Neural progenitor cell (in vitro differentiated cells): ENCODE measurements around the gene RUNX1. TPM values are rescaled to one million over a fixed set of nuclear protein-coding genes. Genes with fewer than 3 reads are reported as not detected.

Experiments
- DNase-seq: peaks from one replicate; pipeline ENCODE4 v3.0.0-alpha.2; 2016; ENCODE audit warnings: low spot score
- H2AFZ ChIP-seq: fragments of 200-600 bp; sonication (generic); replicated peaks from 2 replicates; pipeline ENCODE4 v1.6.1; 2016; ENCODE audit warnings: antibody characterized with exemption
- H3F3A ChIP-seq: fragments of 200-600 bp; sonication (generic); 2 replicates; pipeline ENCODE4 v1.6.1; 2016; ENCODE audit warnings: antibody characterized with exemption, low read depth
- H3K27ac ChIP-seq: fragments of 200-600 bp; sonication (generic); 2 replicates; pipeline ENCODE4 v1.5.1; 2016; ENCODE audit warnings: mild to moderate bottlenecking
- H3K27me3 ChIP-seq: fragments of 200-600 bp; sonication (generic); 2 replicates; pipeline ENCODE4 v1.6.1; 2016; ENCODE audit warnings: mild to moderate bottlenecking, moderate library complexity
- H3K36me3 ChIP-seq: fragments of 200-600 bp; sonication (generic); 2 replicates; pipeline ENCODE4 v1.5.1; 2016
- H3K4me1 ChIP-seq: fragments of 200-600 bp; sonication (generic); 2 replicates; pipeline ENCODE4 v1.6.1; 2016; ENCODE audit warnings: mixed run types
- H3K4me2 ChIP-seq: fragments of 200-600 bp; sonication (generic); 2 replicates; pipeline ENCODE4 v1.6.1; 2016
- H3K4me3 ChIP-seq: fragments of 200-600 bp; sonication (generic); 2 replicates; pipeline ENCODE4 v1.5.1; 2016
- H3K79me2 ChIP-seq: fragments of 200-600 bp; sonication (generic); 2 replicates; pipeline ENCODE4 v1.6.1; 2016; ENCODE audit warnings: low read depth
- H3K9ac ChIP-seq: fragments of 200-600 bp; sonication (generic); 2 replicates; pipeline ENCODE4 v1.6.1; 2016
- H3K9me3 ChIP-seq: fragments of 200-600 bp; sonication (generic); 2 replicates; pipeline ENCODE4 v1.5.1; 2016; ENCODE audit warnings: low read depth
- H4K20me1 ChIP-seq: fragments of 200-600 bp; sonication (generic); 2 replicates; pipeline ENCODE4 v1.6.1; 2016; ENCODE audit warnings: low read depth
- H3K27ac Mint-ChIP-seq: 3 replicates; pipeline ENCODE4 v1.8.0; 2021; ENCODE audit warnings: mixed read lengths
- H3K27me3 Mint-ChIP-seq: 2 replicates; pipeline ENCODE4 v1.8.0; 2022; ENCODE audit warnings: low read depth, mild to moderate bottlenecking, inconsistent platforms, moderate library complexity, mixed read lengths; ENCODE audit not compliant: insufficient read depth
- H3K36me3 Mint-ChIP-seq: 3 replicates; pipeline ENCODE4 v1.8.0; 2021; ENCODE audit warnings: mixed read lengths
- H3K4me1 Mint-ChIP-seq: 3 replicates; pipeline ENCODE4 v1.8.0; 2021; ENCODE audit warnings: mixed read lengths
- H3K4me3 Mint-ChIP-seq: 3 replicates; pipeline ENCODE4 v1.8.0; 2021; ENCODE audit warnings: mild to moderate bottlenecking, moderate library complexity, mixed read lengths
- H3K9me3 Mint-ChIP-seq: 3 replicates; pipeline ENCODE4 v1.8.0; 2020; ENCODE audit warnings: mixed read lengths
- EZH2 ChIP-seq: fragments of 200-600 bp; sonication (generic); IDR thresholded peaks from 2 replicates; pipeline ENCODE4 v1.6.1; 2017; ENCODE audit warnings: antibody characterized with exemption, mild to moderate bottlenecking, moderate library complexity
- EZH2phosphoT487 ChIP-seq: fragments of 200-600 bp; sonication (generic); IDR thresholded peaks from 2 replicates; pipeline ENCODE4 v1.6.1; 2017; ENCODE audit warnings: antibody characterized with exemption
- total RNA-seq: library from RNA; depleted of rRNA; stranded (reverse); fragments of >200 nt; gene quantifications from 2 replicates; pipeline ENCODE4 v1.2.3, GENCODE V29; 2015; ENCODE audit warnings: low replicate concordance
- TF ChIP-seq, protein P1 (sequence below): fragments of 200-600 bp; sonication (generic); IDR thresholded peaks from 2 replicates; pipeline ENCODE4 v1.5.1; 2017; ENCODE audit warnings: antibody characterized with exemption, mild to moderate bottlenecking

Gene RUNX1
- total RNA-seq, 1 donor from 2014 or later, result 0.09 TPM

DNA sequence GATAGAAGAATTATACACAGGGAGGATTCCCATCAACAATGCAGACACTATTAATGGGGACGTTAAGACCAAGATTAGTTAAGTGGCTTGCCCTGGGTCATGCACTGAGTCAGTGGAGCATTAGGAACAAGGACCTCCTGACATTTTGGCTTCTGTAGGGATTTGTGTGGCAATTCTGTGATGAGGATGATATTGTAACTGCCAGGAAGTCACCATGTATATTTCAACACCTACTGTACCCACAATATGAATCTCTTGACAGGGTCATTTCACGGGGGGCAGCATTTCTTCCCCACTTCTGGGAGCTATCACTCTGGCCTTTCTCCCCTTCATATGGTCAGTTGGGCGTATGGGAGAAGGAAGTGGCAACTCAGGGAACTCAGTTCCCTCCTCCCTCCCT is 134.9 kb downstream of the RUNX1 start:
- Histone ChIP-seq H3K4me3 (no peak overlapping the region), H2AFZ (no peak overlapping the region), H3K27me3 (no peaks in the 10 kb centered on the region), H3K4me2 (no peak overlapping the region), H3K36me3 (no peaks in the 10 kb centered on the region), H3K9me3 (no peaks in the 10 kb centered on the region), H3K79me2 (no peaks in the 10 kb centered on the region), H3K9ac (no peak overlapping the region), H3K4me1 (no peaks in the 10 kb centered on the region), H4K20me1 (no peaks in the 10 kb centered on the region), H3K27ac (no peak overlapping the region), H3F3A (no peaks in the 10 kb centered on the region)
- Mint-ChIP-seq H3K4me1 (peaks cover 3% of the 10 kb centered on the region), H3K9me3 (peaks cover 2% of the 10 kb centered on the region), H3K27ac (no peak overlapping the region), H3K4me3 (no peak overlapping the region), H3K36me3 (no peaks in the 10 kb centered on the region), H3K27me3 (peaks cover 9% of the 10 kb centered on the region)
- no peak for DNase-seq
- TF ChIP-seq EZH2phosphoT487 (no peak), EZH2 (no peak)
- TF ChIP-seq, protein P1, sequence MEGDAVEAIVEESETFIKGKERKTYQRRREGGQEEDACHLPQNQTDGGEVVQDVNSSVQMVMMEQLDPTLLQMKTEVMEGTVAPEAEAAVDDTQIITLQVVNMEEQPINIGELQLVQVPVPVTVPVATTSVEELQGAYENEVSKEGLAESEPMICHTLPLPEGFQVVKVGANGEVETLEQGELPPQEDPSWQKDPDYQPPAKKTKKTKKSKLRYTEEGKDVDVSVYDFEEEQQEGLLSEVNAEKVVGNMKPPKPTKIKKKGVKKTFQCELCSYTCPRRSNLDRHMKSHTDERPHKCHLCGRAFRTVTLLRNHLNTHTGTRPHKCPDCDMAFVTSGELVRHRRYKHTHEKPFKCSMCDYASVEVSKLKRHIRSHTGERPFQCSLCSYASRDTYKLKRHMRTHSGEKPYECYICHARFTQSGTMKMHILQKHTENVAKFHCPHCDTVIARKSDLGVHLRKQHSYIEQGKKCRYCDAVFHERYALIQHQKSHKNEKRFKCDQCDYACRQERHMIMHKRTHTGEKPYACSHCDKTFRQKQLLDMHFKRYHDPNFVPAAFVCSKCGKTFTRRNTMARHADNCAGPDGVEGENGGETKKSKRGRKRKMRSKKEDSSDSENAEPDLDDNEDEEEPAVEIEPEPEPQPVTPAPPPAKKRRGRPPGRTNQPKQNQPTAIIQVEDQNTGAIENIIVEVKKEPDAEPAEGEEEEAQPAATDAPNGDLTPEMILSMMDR, result no peak

DNA sequence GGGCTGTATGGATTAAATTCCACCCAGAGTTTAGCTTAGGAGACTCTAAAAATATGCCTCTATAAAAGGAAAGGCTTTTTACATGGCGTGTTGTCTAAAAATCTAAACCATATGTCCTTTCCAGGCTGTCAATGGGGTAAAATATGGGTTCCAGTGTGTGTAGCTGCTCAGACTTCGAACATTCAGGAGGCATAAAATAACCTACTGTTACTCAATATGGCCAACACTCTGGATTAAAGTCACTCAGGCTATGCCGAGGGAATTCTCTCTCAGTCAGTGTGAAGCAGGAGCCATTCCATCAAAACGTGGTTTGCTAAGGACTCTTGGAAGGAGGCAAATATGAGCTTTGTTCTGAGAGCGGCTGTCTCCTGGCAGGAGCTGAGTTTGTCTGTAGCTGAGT is 135.3 kb downstream of the RUNX1 start:
- Histone ChIP-seq H3K9me3 (no peaks in the 10 kb centered on the region), H3K79me2 (no peaks in the 10 kb centered on the region), H3K4me2 (no peak overlapping the region), H3K9ac (no peak overlapping the region), H3K4me3 (no peak overlapping the region), H3K27ac (no peak overlapping the region), H3F3A (no peaks in the 10 kb centered on the region), H3K36me3 (no peaks in the 10 kb centered on the region), H3K4me1 (no peaks in the 10 kb centered on the region), H3K27me3 (no peaks in the 10 kb centered on the region), H4K20me1 (no peaks in the 10 kb centered on the region), H2AFZ (no peak overlapping the region)
- H3K27ac Mint-ChIP-seq, result no peak overlapping the region
- TF ChIP-seq, protein P1, result no peak
- TF ChIP-seq EZH2, result no peak
- TF ChIP-seq EZH2phosphoT487, result no peak
- no peaks in the 10 kb centered on the region for H3K36me3 Mint-ChIP-seq
- peaks cover 9% of the 10 kb centered on the region for H3K27me3 Mint-ChIP-seq
- no peak overlapping the region for H3K4me3 Mint-ChIP-seq
- no peak for DNase-seq
- peaks cover 2% of the 10 kb centered on the region for H3K9me3 Mint-ChIP-seq
- peaks cover 3% of the 10 kb centered on the region for H3K4me1 Mint-ChIP-seq

DNA sequence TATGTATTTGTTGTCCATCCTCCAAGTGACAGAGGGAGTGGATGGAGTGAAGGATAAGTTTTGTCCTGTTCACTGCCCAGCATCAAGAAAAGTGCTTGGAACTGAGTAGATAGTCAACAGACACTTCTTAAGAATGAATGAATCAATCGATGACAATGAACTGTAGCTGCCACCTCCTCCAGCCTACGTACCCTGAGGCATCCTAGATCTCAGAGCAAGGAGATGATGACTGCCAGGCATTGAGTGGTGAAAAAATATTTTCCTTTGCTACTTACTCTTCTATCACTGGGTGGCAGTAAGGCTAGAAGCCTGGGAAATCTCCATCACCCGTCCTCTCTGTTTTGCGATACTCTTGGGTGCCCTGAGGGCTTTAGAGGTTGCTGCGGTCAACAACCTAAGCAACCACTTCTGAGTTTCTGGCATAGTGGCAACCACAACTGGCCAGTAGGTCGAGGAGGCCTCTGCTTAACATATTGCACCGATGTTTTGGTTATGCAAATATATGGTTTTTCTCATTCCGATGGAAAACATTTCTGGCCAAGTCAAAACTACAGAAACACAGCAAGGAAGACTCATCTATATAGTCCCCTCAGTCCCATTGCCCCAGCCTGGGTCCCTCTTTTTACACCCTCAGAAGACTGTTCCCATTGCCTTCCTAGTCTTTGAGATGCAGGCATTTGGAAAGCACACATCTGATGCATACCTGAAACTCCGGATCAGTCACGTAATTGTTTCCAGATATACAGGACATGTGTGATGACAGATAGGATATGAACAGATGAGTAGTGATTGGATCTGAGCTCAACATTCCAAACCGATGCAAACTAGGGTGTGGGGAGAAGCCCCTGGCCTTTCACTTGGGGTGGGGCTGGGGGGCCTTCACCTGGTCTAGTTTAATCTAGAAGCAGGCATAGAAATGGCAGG is 136.8 kb downstream of the RUNX1 start:
- no peak overlapping the region for H3K4me3 Mint-ChIP-seq
- H3K27me3 Mint-ChIP-seq, result peaks cover 7% of the 10 kb centered on the region
- no peaks in the 10 kb centered on the region for H3K27me3 ChIP-seq
- H3K9ac ChIP-seq, result no peak overlapping the region
- no peak overlapping the region for H3K27ac Mint-ChIP-seq
- no peaks in the 10 kb centered on the region for H3K4me1 ChIP-seq
- H3K9me3 Mint-ChIP-seq, result no peaks in the 10 kb centered on the region
- no peaks in the 10 kb centered on the region for H3K36me3 Mint-ChIP-seq
- H3K36me3 ChIP-seq, result no peaks in the 10 kb centered on the region
- TF ChIP-seq EZH2phosphoT487, result no peak
- no peak for TF ChIP-seq EZH2
- TF ChIP-seq, protein P1, result no peak
- no peaks in the 10 kb centered on the region for H3K9me3 ChIP-seq
- peaks cover 3% of the 10 kb centered on the region for H3K4me1 Mint-ChIP-seq
- no peaks in the 10 kb centered on the region for H4K20me1 ChIP-seq
- DNase-seq, result no peak
- H2AFZ ChIP-seq, result no peak overlapping the region
- H3K27ac ChIP-seq, result no peak overlapping the region
- H3K4me2 ChIP-seq, result no peak overlapping the region
- H3K79me2 ChIP-seq, result no peaks in the 10 kb centered on the region
- no peaks in the 10 kb centered on the region for H3F3A ChIP-seq
- no peak overlapping the region for H3K4me3 ChIP-seq
